ENCODE data around the gene LRGUK.

The LRGUK gene

DNA sequence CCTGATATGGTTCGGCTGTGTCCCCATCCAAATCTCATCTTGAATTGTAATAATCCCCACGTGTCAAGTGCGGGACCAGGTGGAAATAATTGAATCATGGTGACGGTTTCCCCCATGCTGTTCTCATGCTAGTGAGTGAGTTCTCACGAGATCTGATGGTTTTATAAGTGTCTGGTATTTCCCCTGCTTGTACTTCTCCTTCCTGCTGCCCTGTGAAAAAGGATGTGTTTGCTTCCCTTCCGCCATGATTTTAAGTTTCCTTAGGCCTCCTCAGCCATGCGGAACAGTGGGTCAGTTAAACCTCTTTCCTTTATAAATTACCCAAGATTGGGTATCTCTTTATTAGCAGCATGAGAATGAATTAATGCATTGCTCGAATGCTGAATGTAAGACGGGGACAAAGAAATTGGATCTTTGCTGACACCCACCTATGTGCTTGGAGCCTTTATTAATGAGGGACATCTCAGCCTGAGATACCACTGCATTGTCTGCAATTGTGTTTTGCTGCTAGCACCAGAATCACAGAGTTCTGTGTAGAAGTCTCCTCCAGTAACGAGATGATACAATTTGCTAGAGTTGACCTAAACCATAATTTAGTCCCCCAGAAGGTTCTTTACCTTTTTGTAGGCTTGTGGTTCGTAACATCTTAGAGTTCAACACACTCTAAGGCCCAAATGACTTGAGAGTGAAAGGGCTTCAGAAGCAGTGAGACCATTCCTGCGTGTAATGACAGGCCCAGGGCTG is 160.9 kb downstream of the LRGUK start:
- 95% methylated on average over 10 of the region's 12 CpGs for WGBS
- Histone ChIP-seq H3K27me3 (ENCODE audit: control insufficient read depth in 1 of 2, insufficient read depth in 1 of 2, low read length in 2 of 2) (peaks cover 3 to 21% of the 10 kb centered on the region in 2 experiments), H3K4ac (ENCODE audit: low read depth in 1 of 2, low read length in 2 of 2) (no peak overlapping the region), H3K4me1 (ENCODE audit: control insufficient read depth, insufficient read depth, low read depth, low read length) (no peaks in the 10 kb centered on the region), H3K4me2 (ENCODE audit: low read length, poor library complexity, severe bottlenecking) (no peak overlapping the region), H3K23ac (ENCODE audit: low read length in 2 of 2) (no peak overlapping the region), H4K91ac (ENCODE audit: low read length) (no peak overlapping the region), H2BK5ac (ENCODE audit: low read depth, low read length, poor library complexity, severe bottlenecking) (no peak overlapping the region), H3K4me3 (ENCODE audit: insufficient read depth in 1 of 2, low read depth in 1 of 2, low read length in 2 of 2) (no peak overlapping the region), H3K9ac (ENCODE audit: low read length) (no peak overlapping the region), H3K36me3 (ENCODE audit: control insufficient read depth in 1 of 2, insufficient read depth in 2 of 2, low read depth in 1 of 2, low read length in 2 of 2) (peaks cover 0 to 5% of the 10 kb centered on the region in 2 experiments), H3K79me1 (replicated peaks; ENCODE audit: low read length, poor library complexity, severe bottlenecking) (no peaks in the 10 kb centered on the region), H3K27ac (ENCODE audit: low read length, poor library complexity, severe bottlenecking) (no peak overlapping the region), H2BK15ac (ENCODE audit: low read depth, poor library complexity, severe bottlenecking) (no peak overlapping the region), H3K18ac (ENCODE audit: low read depth in 1 of 2, low read length in 2 of 2) (no peak overlapping the region), H2BK12ac (ENCODE audit: low read length in 2 of 2) (no peak overlapping the region), H4K8ac (ENCODE audit: low read length) (no peak overlapping the region), H3K9me3 (ENCODE audit: control insufficient read depth, low read length) (no peaks in the 10 kb centered on the region), H2AFZ (ENCODE audit: low read depth, low read length) (no peak overlapping the region), H2AK5ac (ENCODE audit: low read length, severe bottlenecking) (no peak overlapping the region), H2BK120ac (ENCODE audit: low read depth, low read length) (no peak overlapping the region), H3K14ac (ENCODE audit: low read length in 2 of 2) (no peak overlapping the region)
- DNase-seq, result no peak

- H3K27ac ChIP-seq (ENCODE audit: low read length, poor library complexity, severe bottlenecking), result no peak overlapping the region
- H3K23ac ChIP-seq (ENCODE audit: low read length in 2 of 2), result no peak overlapping the region
- no peak overlapping the region for H2BK12ac ChIP-seq (ENCODE audit: low read length in 2 of 2)
- H3K79me1 ChIP-seq (replicated peaks; ENCODE audit: low read length, poor library complexity, severe bottlenecking), result no peaks in the 10 kb centered on the region
- no peak overlapping the region for H2BK120ac ChIP-seq (ENCODE audit: low read depth, low read length)
- H4K8ac ChIP-seq (ENCODE audit: low read length), result no peak overlapping the region
- no peak overlapping the region for H3K14ac ChIP-seq (ENCODE audit: low read length in 2 of 2)
- H3K9ac ChIP-seq (ENCODE audit: low read length), result peak overlapping the region; percentile 72
- H2AK5ac ChIP-seq (ENCODE audit: low read length, severe bottlenecking), result no peak overlapping the region
- no peak overlapping the region for H4K91ac ChIP-seq (ENCODE audit: low read length)
- 97% methylated on average over 7 of the region's 7 CpGs for WGBS
- no peaks in the 10 kb centered on the region for H3K4me1 ChIP-seq (ENCODE audit: control insufficient read depth, insufficient read depth, low read depth, low read length)
- no peak overlapping the region for H2BK5ac ChIP-seq (ENCODE audit: low read depth, low read length, poor library complexity, severe bottlenecking)
- DNase-seq, result no peak
- no peaks in the 10 kb centered on the region for H3K9me3 ChIP-seq (ENCODE audit: control insufficient read depth, low read length)
- no peak overlapping the region for H3K18ac ChIP-seq (ENCODE audit: low read depth in 1 of 2, low read length in 2 of 2)
- H3K4me2 ChIP-seq (ENCODE audit: low read length, poor library complexity, severe bottlenecking), result no peak overlapping the region
- peaks cover 0 to 12% of the 10 kb centered on the region in 2 experiments for H3K27me3 ChIP-seq (ENCODE audit: control insufficient read depth in 1 of 2, insufficient read depth in 1 of 2, low read length in 2 of 2)
- peak overlapping the region in 1 of 2 experiments; percentile 48 for H3K4me3 ChIP-seq (ENCODE audit: insufficient read depth in 1 of 2, low read depth in 1 of 2, low read length in 2 of 2)
- no peak overlapping the region for H2BK15ac ChIP-seq (ENCODE audit: low read depth, poor library complexity, severe bottlenecking)
- H2AFZ ChIP-seq (ENCODE audit: low read depth, low read length), result no peak overlapping the region
- no peak overlapping the region for H3K4ac ChIP-seq (ENCODE audit: low read depth in 1 of 2, low read length in 2 of 2)
- H3K36me3 ChIP-seq (ENCODE audit: control insufficient read depth in 1 of 2, insufficient read depth in 2 of 2, low read depth in 1 of 2, low read length in 2 of 2), result peaks cover 9 to 17% of the 10 kb centered on the region in 2 experiments
Measured at GRCh38 chr7:134289423-134289822, 162.3 kb downstream of the LRGUK start.

GRCh38 chr7:134289841-134290240 is 162.7 kb downstream of the LRGUK start:
- H4K8ac ChIP-seq (ENCODE audit: low read length), result no peak overlapping the region

GRCh38 chr7:134290286-134290685 is 163.1 kb downstream of the LRGUK start:
- Histone ChIP-seq H2BK12ac (ENCODE audit: low read length in 2 of 2) (no peak overlapping the region), H2BK5ac (ENCODE audit: low read depth, low read length, poor library complexity, severe bottlenecking) (no peak overlapping the region), H3K79me1 (replicated peaks; ENCODE audit: low read length, poor library complexity, severe bottlenecking) (no peaks in the 10 kb centered on the region), H2AFZ (ENCODE audit: low read depth, low read length) (no peak overlapping the region), H4K91ac (ENCODE audit: low read length) (no peak overlapping the region), H3K9me3 (ENCODE audit: control insufficient read depth, low read length) (no peaks in the 10 kb centered on the region), H2BK120ac (ENCODE audit: low read depth, low read length) (no peak overlapping the region), H3K27ac (ENCODE audit: low read length, poor library complexity, severe bottlenecking) (no peak overlapping the region), H3K4ac (ENCODE audit: low read depth in 1 of 2, low read length in 2 of 2) (no peak overlapping the region), H3K36me3 (ENCODE audit: control insufficient read depth in 1 of 2, insufficient read depth in 2 of 2, low read depth in 1 of 2, low read length in 2 of 2) (peaks cover 14 to 26% of the 10 kb centered on the region in 2 experiments), H3K4me3 (ENCODE audit: insufficient read depth in 1 of 2, low read depth in 1 of 2, low read length in 2 of 2) (no peak overlapping the region), H2BK15ac (ENCODE audit: low read depth, poor library complexity, severe bottlenecking) (no peak overlapping the region), H3K14ac (ENCODE audit: low read length in 2 of 2) (no peak overlapping the region), H3K23ac (ENCODE audit: low read length in 2 of 2) (no peak overlapping the region), H3K18ac (ENCODE audit: low read depth in 1 of 2, low read length in 2 of 2) (no peak overlapping the region), H3K27me3 (ENCODE audit: control insufficient read depth in 1 of 2, insufficient read depth in 1 of 2, low read length in 2 of 2) (peaks cover 0 to 4% of the 10 kb centered on the region in 2 experiments), H2AK5ac (ENCODE audit: low read length, severe bottlenecking) (no peak overlapping the region), H3K4me2 (ENCODE audit: low read length, poor library complexity, severe bottlenecking) (no peak overlapping the region), H3K4me1 (ENCODE audit: control insufficient read depth, insufficient read depth, low read depth, low read length) (no peaks in the 10 kb centered on the region), H4K8ac (ENCODE audit: low read length) (no peak overlapping the region), H3K9ac (ENCODE audit: low read length) (no peak overlapping the region)
- WGBS, result 90% methylated on average over 3 of the region's 3 CpGs
- no peak for DNase-seq

More at GRCh38 chr7:134289841-134290240, 162.7 kb downstream of the LRGUK start:
- no peak overlapping the region for H3K23ac ChIP-seq (ENCODE audit: low read length in 2 of 2)
- no peaks in the 10 kb centered on the region for H3K9me3 ChIP-seq (ENCODE audit: control insufficient read depth, low read length)
- no peak overlapping the region for H2BK120ac ChIP-seq (ENCODE audit: low read depth, low read length)
- H3K9ac ChIP-seq (ENCODE audit: low read length), result peak overlapping the region; percentile 72
- H3K79me1 ChIP-seq (replicated peaks; ENCODE audit: low read length, poor library complexity, severe bottlenecking), result no peaks in the 10 kb centered on the region
- no peak overlapping the region for H2BK5ac ChIP-seq (ENCODE audit: low read depth, low read length, poor library complexity, severe bottlenecking)
- no peak overlapping the region for H3K4me2 ChIP-seq (ENCODE audit: low read length, poor library complexity, severe bottlenecking)
- H4K91ac ChIP-seq (ENCODE audit: low read length), result no peak overlapping the region
- no peak overlapping the region for H3K4ac ChIP-seq (ENCODE audit: low read depth in 1 of 2, low read length in 2 of 2)
- no peaks in the 10 kb centered on the region for H3K4me1 ChIP-seq (ENCODE audit: control insufficient read depth, insufficient read depth, low read depth, low read length)
- WGBS, result 100% methylated on average over 2 of the region's 2 CpGs
- no peak overlapping the region for H3K27ac ChIP-seq (ENCODE audit: low read length, poor library complexity, severe bottlenecking)
- no peak overlapping the region for H2AFZ ChIP-seq (ENCODE audit: low read depth, low read length)
- no peak overlapping the region for H2AK5ac ChIP-seq (ENCODE audit: low read length, severe bottlenecking)
- peak overlapping the region in 1 of 2 experiments; percentile 48 for H3K4me3 ChIP-seq (ENCODE audit: insufficient read depth in 1 of 2, low read depth in 1 of 2, low read length in 2 of 2)
- H2BK12ac ChIP-seq (ENCODE audit: low read length in 2 of 2), result no peak overlapping the region
- no peak for DNase-seq
- H2BK15ac ChIP-seq (ENCODE audit: low read depth, poor library complexity, severe bottlenecking), result no peak overlapping the region
- peaks cover 0 to 8% of the 10 kb centered on the region in 2 experiments for H3K27me3 ChIP-seq (ENCODE audit: control insufficient read depth in 1 of 2, insufficient read depth in 1 of 2, low read length in 2 of 2)
- H3K36me3 ChIP-seq (ENCODE audit: control insufficient read depth in 1 of 2, insufficient read depth in 2 of 2, low read depth in 1 of 2, low read length in 2 of 2), result peaks cover 12 to 21% of the 10 kb centered on the region in 2 experiments
- H3K14ac ChIP-seq (ENCODE audit: low read length in 2 of 2), result no peak overlapping the region
- H3K18ac ChIP-seq (ENCODE audit: low read depth in 1 of 2, low read length in 2 of 2), result no peak overlapping the region

All from mesenchymal stem cell (in vitro differentiated cells and primary cell).